Fibroblast of the aortic adventitia (primary cell): ENCODE measurements around the gene MOB3C. TPM values are rescaled to one million over a fixed set of nuclear protein-coding genes. Genes with fewer than 3 reads are reported as not detected.

Experiments
- DNase-seq: peaks from one replicate; pipeline ENCODE4 v3.0.0-alpha.2; 2010; ENCODE audit warnings: low read depth
- H3K4me3 ChIP-seq: 2 replicates; pipeline ENCODE4 v1.5.1; 2011; ENCODE audit warnings: low read depth, mild to moderate bottlenecking, control low read depth, low read length, moderate library complexity
- CTCF ChIP-seq: IDR thresholded peaks from 2 replicates; pipeline ENCODE4 v1.5.1; 2011; ENCODE audit warnings: mild to moderate bottlenecking, low read length, control low read depth, inconsistent platforms; ENCODE audit not compliant: insufficient read depth
- total RNA-seq: library from RNA; depleted of rRNA; stranded (reverse); fragments of >200 nt; gene quantifications from 2 replicates; pipeline ENCODE4 v1.2.3, GENCODE V29; 2012; ENCODE audit warnings: low replicate concordance

The MOB3C gene
- total RNA-seq, 1 donor = 7.0 TPM

- TF ChIP-seq CTCF = no peak
These were observed 54.1 kb downstream of the MOB3C start for GRCh38 chr1:46562498-46562897.

DNA sequence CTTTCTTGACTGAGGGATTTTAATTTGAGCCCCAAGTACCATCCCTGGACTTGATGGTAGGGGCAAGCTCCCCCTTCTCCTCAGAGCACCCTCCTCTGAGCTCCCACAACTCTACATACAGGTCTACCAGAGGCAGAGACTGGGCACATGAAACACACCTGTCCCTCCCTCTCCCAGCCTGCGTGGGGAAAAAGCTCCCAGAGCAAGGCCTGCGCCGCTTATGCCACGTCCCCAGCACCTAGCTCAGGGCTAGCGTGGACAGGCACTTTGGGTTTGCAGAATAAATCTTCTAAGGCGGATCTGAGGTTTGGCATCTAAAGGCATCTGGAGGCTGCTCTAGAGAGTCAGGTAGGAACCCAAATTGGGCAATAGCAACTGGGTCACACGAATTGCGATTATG, 57.6 kb downstream of the MOB3C start:
- TF ChIP-seq CTCF = no peak
- DNase-seq = no peak
- H3K4me3 ChIP-seq = no peak overlapping the region

More at GRCh38 chr1:46562498-46562897, 54.1 kb downstream of the MOB3C start:
- DNase-seq = no peak
- no peak overlapping the region for H3K4me3 ChIP-seq

GRCh38 chr1:46558141-46558963, 58.3 kb downstream of the MOB3C start:
- no peak for TF ChIP-seq CTCF
- no peak overlapping the region for H3K4me3 ChIP-seq
- no peak for DNase-seq

Other genes starting within 250 kb of the MOB3C start
- gene FAAH, start 222.5 kb downstream of the MOB3C start, total RNA-seq = 0.18 and 0.65 TPM in 2 replicates
- not detected in 2 replicates for gene DMBX1, start 127.0 kb downstream of the MOB3C start, total RNA-seq
- gene KNCN, start 65.2 kb downstream of the MOB3C start, total RNA-seq = not detected in 2 replicates
- 15.4 and 17.7 TPM in 2 replicates for gene MKNK1, start 12.5 kb downstream of the MOB3C start, total RNA-seq
- gene ATPAF1, start 51.6 kb upstream of the MOB3C start, total RNA-seq = 49.3 and 53.5 TPM in 2 replicates
- not detected in 2 replicates for gene TEX38, start 55.0 kb upstream of the MOB3C start, total RNA-seq
- 35.7 and 70.3 TPM in 2 replicates for gene EFCAB14, start 102.3 kb upstream of the MOB3C start, total RNA-seq
- gene CYP4B1, start 182.2 kb upstream of the MOB3C start, total RNA-seq = not detected in 2 replicates